Kidney (tissue), 14 donors: ENCODE data around the gene ZNF182. TPM values are rescaled to one million over a fixed set of nuclear protein-coding genes. Genes with fewer than 3 reads are reported as not detected.
"Not testable (repeated sequence)": the region's sequence is repeated elsewhere in the genome, so short reads cannot be mapped to it uniquely, and the experiment has no call there.

Source experiments
- DNase-seq, 5 donors: peaks; one replicate each; pipeline ENCODE4 v3.0.0-alpha.2; 2013 to 2020
- FAIRE-seq: peaks from 2 replicates; lab custom pipeline; 2012; peaks lifted over from hg19 to GRCh38; lab: Jason Lieb, UNC
- H3K27ac ChIP-seq, 2 donors: one replicate each; pipeline ENCODE4 v1.7.0; 2013; ENCODE audit warnings: low read depth in 2 of 2, low read length in 2 of 2, inconsistent platforms in 1 of 2
- H3K27me3 ChIP-seq: one replicate; pipeline ENCODE4 v1.7.1; 2013; ENCODE audit warnings: low read length, inconsistent platforms; ENCODE audit not compliant: control insufficient read depth, insufficient read depth
- H3K36me3 ChIP-seq, 3 donors: one replicate each; pipeline versions ENCODE4 v1.7.0 to v1.7.1; 2013; ENCODE audit warnings: low read length in 3 of 3, control low read depth in 1 of 3, inconsistent platforms in 1 of 3; ENCODE audit not compliant: insufficient read depth in 3 of 3, control insufficient read depth in 2 of 3
- H3K4me1 ChIP-seq, 3 donors: one replicate each; pipeline versions ENCODE4 v1.7.0 to v1.7.1; 2013; ENCODE audit warnings: low read length in 3 of 3, inconsistent platforms in 1 of 3, low read depth in 1 of 3; ENCODE audit not compliant: control insufficient read depth in 2 of 3, insufficient read depth in 2 of 3
- H3K4me3 ChIP-seq, 3 donors: one replicate each; pipeline versions ENCODE4 v1.7.0 to v1.8.1; 2013; ENCODE audit warnings: low read length in 3 of 3, control low read depth in 1 of 3, inconsistent platforms in 1 of 3
- H3K9ac ChIP-seq, 3 donors: one replicate each; pipeline versions ENCODE4 v1.7.0 to v1.7.1; 2013; ENCODE audit warnings: low read length in 3 of 3, control low read depth in 1 of 3, inconsistent platforms in 1 of 3
- H3K9me3 ChIP-seq, 3 donors: one replicate each; pipeline versions ENCODE4 v1.7.0 to v1.7.1; 2013; ENCODE audit warnings: low read length in 3 of 3, control low read depth in 1 of 3, inconsistent platforms in 1 of 3; ENCODE audit not compliant: control insufficient read depth in 2 of 3, insufficient read depth in 1 of 3
- intact Hi-C: fragments of 100-400 bp; cut with DNase I; formaldehyde crosslinking; loops from one replicate; pipeline ENCODE4 v1.11.1; 2022
- polyA plus RNA-seq: library from polyadenylated mRNA; stranded (reverse); fragments of 350-450 nt; fragmentation: Illumina TruSeq; extraction: RNeasy Lipid Tissue Mini Kit (QIAGEN cat#74804); gene quantifications from one replicate; pipeline ENCODE4 v1.2.3, GENCODE V29; 2014; ENCODE audit warnings: low read depth, low replicate concordance; ENCODE audit not compliant: insufficient read depth
- total RNA-seq: library from RNA; stranded (reverse); fragmentation: NEBNext Ultra II Directional; extraction: Animal tissue kit (Norgen Biotek cat#: 25700); gene quantifications from one replicate; pipeline ENCODE4 v1.2.1, GENCODE V29; 2021
- TF ChIP-seq, protein P1 (sequence below): IDR thresholded peaks from 3 replicates; pipeline ENCODE4 v1.5.1; 2012; ENCODE audit warnings: mild to moderate bottlenecking, moderate library complexity, borderline replicate concordance; ENCODE audit not compliant: insufficient read depth; ENCODE audit errors: extremely low read depth
- donor health status: control.
- donor health status: control.
- donor health status: control.
- donor health status: control.
- donor health status: control.
- donor health status: DM: yes; HTN: yes; CAD: no.
- donor health status: Normal renal cell carcinoma (clear cell type).

ZNF182 gene
- total and polyA plus RNA-seq, 2 donors from 2014 or later, result 3.2 to 5.8 TPM

DNA sequence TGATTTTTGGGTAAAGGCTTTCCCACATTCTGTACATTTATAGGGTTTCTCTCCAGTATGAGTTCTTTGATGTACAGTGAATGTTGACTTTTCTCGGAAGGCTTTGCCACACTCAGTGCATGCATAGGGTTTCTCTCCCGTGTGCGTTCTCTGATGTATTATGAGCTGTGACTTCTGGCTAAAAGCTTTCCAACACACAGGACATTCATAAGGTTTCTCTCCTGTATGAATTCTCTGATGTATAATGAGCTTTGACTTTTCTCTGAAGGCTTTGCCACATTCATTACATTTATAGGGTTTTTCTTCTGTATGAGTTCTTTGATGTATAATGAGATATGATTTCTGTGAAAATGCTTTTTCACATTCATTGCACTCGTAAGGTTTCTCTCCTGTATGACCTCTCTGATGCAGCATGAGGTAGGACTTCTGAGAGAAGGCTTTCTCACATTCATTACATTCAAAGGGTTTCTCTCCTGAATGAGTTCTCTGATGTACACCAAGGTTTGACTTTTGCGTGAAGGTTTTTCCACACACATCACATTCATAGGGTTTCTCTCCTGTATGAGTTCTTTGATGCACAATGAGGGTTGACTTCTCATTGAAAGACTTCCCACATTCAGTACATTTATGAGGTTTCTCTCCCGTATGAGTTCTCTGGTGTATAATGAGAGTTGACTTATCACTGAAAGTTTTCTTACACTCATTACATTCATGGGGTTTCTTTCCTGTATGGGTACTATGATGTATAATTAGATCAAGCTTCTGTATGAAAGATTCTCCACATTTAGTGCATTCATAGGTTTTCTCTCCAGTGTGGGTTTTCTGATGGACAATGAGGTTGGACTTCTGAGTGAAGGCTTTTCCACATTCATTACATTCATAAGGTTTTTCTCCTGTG is 27.3 kb downstream of the ZNF182 start:
- no peak for FAIRE-seq
- no peak for DNase-seq
- no peaks in the 10 kb centered on the region for H3K27me3 ChIP-seq
- H3K36me3 ChIP-seq, result peaks cover 2 to 17% (median 12%) of the 10 kb centered on the region in 3 donors
- no peak overlapping the region for H3K27ac ChIP-seq
- peaks cover 7 to 35% (median 9%) of the 10 kb centered on the region in 3 donors for H3K9me3 ChIP-seq
- H3K4me1 ChIP-seq, result no peaks in the 10 kb centered on the region
- H3K9ac ChIP-seq, result no peak overlapping the region
- TF ChIP-seq, protein P1, sequence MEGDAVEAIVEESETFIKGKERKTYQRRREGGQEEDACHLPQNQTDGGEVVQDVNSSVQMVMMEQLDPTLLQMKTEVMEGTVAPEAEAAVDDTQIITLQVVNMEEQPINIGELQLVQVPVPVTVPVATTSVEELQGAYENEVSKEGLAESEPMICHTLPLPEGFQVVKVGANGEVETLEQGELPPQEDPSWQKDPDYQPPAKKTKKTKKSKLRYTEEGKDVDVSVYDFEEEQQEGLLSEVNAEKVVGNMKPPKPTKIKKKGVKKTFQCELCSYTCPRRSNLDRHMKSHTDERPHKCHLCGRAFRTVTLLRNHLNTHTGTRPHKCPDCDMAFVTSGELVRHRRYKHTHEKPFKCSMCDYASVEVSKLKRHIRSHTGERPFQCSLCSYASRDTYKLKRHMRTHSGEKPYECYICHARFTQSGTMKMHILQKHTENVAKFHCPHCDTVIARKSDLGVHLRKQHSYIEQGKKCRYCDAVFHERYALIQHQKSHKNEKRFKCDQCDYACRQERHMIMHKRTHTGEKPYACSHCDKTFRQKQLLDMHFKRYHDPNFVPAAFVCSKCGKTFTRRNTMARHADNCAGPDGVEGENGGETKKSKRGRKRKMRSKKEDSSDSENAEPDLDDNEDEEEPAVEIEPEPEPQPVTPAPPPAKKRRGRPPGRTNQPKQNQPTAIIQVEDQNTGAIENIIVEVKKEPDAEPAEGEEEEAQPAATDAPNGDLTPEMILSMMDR, result no peak
- no peak overlapping the region for H3K4me3 ChIP-seq
- intact Hi-C loops, result no loop called here

DNA sequence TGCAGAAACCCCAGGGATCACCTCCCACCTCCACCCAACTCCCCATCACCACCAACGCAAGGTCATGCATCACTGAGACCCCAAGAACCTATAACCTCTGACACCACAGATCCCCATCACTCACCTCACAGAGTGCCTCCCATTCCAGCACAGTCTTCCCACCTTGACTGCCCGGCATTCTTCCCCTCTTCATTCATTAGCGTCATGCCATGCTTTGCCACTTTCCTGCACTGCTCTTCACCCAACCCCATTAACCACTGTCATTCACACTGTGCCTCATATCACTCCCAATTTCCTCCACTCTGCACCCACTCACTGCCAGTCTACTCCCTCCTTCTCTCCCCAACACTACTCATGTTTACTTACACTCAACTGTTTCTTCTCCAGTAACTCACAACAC is 30.6 kb downstream of the ZNF182 start:
- Histone ChIP-seq H3K27me3 (no peaks in the 10 kb centered on the region), H3K36me3 (peaks cover 0 to 12% (median 7%) of the 10 kb centered on the region in 3 donors), H3K9me3 (peaks cover 3 to 35% (median 9%) of the 10 kb centered on the region in 3 donors), H3K9ac (no peak overlapping the region), H3K27ac (no peak overlapping the region), H3K4me3 (no peak overlapping the region), H3K4me1 (no peaks in the 10 kb centered on the region)
- DNase-seq (no peak), FAIRE-seq (no peak)
- TF ChIP-seq, protein P1, result no peak
- intact Hi-C loops, result no loop called here

DNA sequence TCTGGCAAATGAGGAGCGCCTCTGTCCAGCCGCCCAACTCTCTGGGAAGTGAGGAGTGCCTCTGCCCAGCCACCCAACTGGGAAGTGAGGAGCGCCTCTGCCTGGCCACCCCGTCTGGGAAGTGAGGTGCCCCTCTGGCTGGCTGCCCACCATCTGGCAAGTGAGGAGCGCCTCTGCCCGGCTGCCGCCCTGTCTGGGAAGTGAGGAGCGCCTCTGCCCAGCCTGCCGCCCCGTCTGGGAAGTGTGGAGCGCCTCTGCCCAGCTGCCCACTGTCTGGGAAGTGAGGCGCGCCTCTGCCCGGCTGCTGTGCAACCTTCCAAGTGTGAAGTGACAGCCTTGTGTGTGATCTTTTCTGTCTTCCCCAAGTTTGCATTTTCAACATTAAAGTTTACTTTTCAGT is 38.3 kb downstream of the ZNF182 start:
- H3K27me3 ChIP-seq, FAIRE-seq, H3K4me1 ChIP-seq, H3K9me3 ChIP-seq, H3K27ac ChIP-seq, DNase-seq, H3K4me3 ChIP-seq, H3K36me3 ChIP-seq, H3K9ac ChIP-seq, intact Hi-C loops: not testable (repeated sequence)

DNA sequence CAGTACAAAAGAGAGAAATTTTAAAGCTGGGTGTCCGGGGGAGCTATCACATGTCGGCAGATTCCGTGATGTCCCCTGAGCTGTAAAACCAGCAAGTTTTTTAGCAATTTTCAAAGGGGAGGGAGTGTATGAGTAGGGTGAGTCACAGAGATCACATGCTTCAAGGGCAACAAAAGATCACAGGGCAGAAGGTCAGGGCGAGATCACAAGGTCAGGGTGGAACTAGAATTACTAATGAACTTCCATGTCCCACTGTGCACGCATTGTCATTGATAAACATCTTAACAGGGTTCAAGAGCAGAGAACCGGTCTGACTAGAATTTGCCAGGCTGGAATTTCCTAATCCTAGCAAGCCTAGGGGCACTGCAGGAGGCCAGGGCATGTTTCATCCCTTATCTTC is 42.0 kb downstream of the ZNF182 start:
- H3K27me3 ChIP-seq, H3K4me3 ChIP-seq, FAIRE-seq, H3K9me3 ChIP-seq, H3K36me3 ChIP-seq, intact Hi-C loops, H3K4me1 ChIP-seq, H3K9ac ChIP-seq, H3K27ac ChIP-seq, DNase-seq: not testable (repeated sequence)
